HepG2 (cell line): Measurements from ENCODE around the gene TMEM258. TPM values are rescaled to one million over a fixed set of nuclear protein-coding genes. Genes with fewer than 3 reads are reported as not detected.

Source experiments
- AKAP8 ChIP-seq: sonication (generic); formaldehyde crosslinking; IDR thresholded peaks from 2 replicates; pipeline ENCODE4 v1.5.1; 2020; ENCODE audit warnings: mild to moderate bottlenecking, missing genetic modification reagents
- ESRRA ChIP-seq: sonication (generic); formaldehyde crosslinking; IDR thresholded peaks from 2 replicates; pipeline ENCODE4 v1.5.1; 2020; ENCODE audit warnings: mild to moderate bottlenecking, low read depth, missing genetic modification reagents
- KLF15 ChIP-seq: sonication (generic); formaldehyde crosslinking; IDR thresholded peaks from 2 replicates; pipeline ENCODE4 v1.8.1; 2023; ENCODE audit warnings: borderline replicate concordance, mild to moderate bottlenecking, inconsistent platforms, missing genetic modification reagents, mixed read lengths
- NCOA1 ChIP-seq: sonication (generic); formaldehyde crosslinking; IDR thresholded peaks from 2 replicates; pipeline ENCODE4 v1.9.0; 2021; ENCODE audit warnings: missing genetic modification reagents
- PRMT3 ChIP-seq: sonication (generic); formaldehyde crosslinking; IDR thresholded peaks from 2 replicates; pipeline ENCODE4 v1.8.1; 2022; ENCODE audit warnings: low read depth, mild to moderate bottlenecking, moderate library complexity, missing genetic modification reagents, borderline replicate concordance
- RELA ChIP-seq: sonication (generic); formaldehyde crosslinking; IDR thresholded peaks from 2 replicates; pipeline ENCODE4 v1.4.0; 2020; ENCODE audit warnings: missing genetic modification reagents
- ZNF121 ChIP-seq: sonication (generic); formaldehyde crosslinking; IDR thresholded peaks from 2 replicates; pipeline ENCODE4 v1.5.0; 2020; ENCODE audit warnings: mild to moderate bottlenecking, missing genetic modification reagents
- polyA plus RNA-seq, 8 experiments: library from polyadenylated mRNA; depleted of rRNA in 3 of 8; stranded (reverse) in 7 of 8; unstranded in 1 of 8; fragments of >200 nt; fragmentation: Illumina TruSeq in 4 of 8; extraction: Trizol in 4 of 8; gene quantifications; 2 replicates each; pipeline versions ENCODE4 v1.2.1 to v1.2.3, GENCODE V29; 2011 to 2016; ENCODE audit warnings: low read depth in 4 of 8, missing spikeins in 1 of 8, mixed read lengths in 1 of 8; ENCODE audit not compliant: insufficient read depth in 1 of 8
- total RNA-seq, 5 experiments: library from RNA; depleted of rRNA; stranded (reverse); fragments of >200 nt; fragmentation: Illumina TruSeq; extraction: Trizol; gene quantifications; 2 replicates each; pipeline ENCODE4 v1.2.3, GENCODE V29; 2016; ENCODE audit warnings: low read depth in 1 of 5
- TF ChIP-seq, protein P1 (sequence below): sonication (generic); formaldehyde crosslinking; IDR thresholded peaks from 2 replicates; pipeline ENCODE4 v1.4.0; 2020; ENCODE audit warnings: mild to moderate bottlenecking, missing genetic modification reagents, borderline replicate concordance
- TF ChIP-seq, protein P2 (sequence below): IDR thresholded peaks from 2 replicates; pipeline ENCODE4 v1.6.1; 2016; ENCODE audit warnings: mild to moderate bottlenecking, missing biosample characterization, missing genetic modification reagents
- TF ChIP-seq, protein P3 (sequence below), 2 experiments: sonication (generic) in 1 of 2; formaldehyde crosslinking in 1 of 2; IDR thresholded peaks; 2 replicates each; pipeline versions ENCODE4 v1.6.1 to v1.9.0; 2014 to 2022; ENCODE audit warnings: antibody characterized with exemption in 1 of 2, borderline replicate concordance in 1 of 2, inconsistent platforms in 1 of 2, low read depth in 1 of 2, missing genetic modification reagents in 1 of 2
- TF ChIP-seq, protein P4 (sequence below): sonication (generic); formaldehyde crosslinking; IDR thresholded peaks from 2 replicates; pipeline ENCODE4 v1.9.0; 2022; ENCODE audit warnings: missing genetic modification reagents, mild to moderate bottlenecking, borderline replicate concordance

Gene TMEM258
- total and polyA plus RNA-seq, 2 of the 13 experiments (the other 11 are each of a cell fraction or from before 2014, with no cell fraction given) = 175 to 424 TPM

DNA sequence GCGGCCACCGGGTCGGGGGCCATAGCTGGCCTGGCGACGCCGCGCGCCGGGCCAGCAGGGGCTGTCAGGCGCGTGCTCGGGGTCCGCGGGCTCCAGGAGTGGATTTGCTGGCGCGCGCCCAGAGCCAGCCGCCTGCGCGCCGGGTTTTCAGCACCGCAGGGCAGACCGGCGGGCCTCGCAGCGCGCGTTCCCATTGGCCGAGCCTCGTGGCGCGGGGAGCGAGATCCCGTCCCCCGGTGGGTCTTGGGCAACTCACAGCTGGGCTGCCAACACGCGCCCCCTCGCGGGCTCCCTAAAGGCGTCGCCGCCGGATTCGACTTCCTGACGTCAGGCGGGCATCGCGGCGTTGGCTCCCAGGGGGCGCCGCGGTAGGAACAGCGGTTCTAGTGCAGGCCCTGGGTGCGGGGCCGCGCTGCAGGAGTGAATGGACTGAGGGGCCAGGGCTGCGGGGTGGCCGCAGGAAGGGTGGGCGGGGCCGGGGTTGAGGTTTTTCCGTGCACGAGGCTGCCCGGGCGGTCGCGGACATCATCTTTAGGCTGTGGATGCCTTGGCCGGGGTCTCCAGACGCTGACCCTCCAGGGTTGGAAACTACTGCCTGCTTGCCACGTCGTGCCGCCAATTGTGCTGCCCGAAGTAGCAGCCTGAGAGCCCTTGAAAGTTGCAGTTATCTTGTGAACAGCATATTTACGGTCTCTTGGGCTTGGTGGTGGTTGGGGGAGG, 24.5 kb upstream of the TMEM258 start, which contains the start of gene FADS1 (continued):
- TF ChIP-seq, protein P1, sequence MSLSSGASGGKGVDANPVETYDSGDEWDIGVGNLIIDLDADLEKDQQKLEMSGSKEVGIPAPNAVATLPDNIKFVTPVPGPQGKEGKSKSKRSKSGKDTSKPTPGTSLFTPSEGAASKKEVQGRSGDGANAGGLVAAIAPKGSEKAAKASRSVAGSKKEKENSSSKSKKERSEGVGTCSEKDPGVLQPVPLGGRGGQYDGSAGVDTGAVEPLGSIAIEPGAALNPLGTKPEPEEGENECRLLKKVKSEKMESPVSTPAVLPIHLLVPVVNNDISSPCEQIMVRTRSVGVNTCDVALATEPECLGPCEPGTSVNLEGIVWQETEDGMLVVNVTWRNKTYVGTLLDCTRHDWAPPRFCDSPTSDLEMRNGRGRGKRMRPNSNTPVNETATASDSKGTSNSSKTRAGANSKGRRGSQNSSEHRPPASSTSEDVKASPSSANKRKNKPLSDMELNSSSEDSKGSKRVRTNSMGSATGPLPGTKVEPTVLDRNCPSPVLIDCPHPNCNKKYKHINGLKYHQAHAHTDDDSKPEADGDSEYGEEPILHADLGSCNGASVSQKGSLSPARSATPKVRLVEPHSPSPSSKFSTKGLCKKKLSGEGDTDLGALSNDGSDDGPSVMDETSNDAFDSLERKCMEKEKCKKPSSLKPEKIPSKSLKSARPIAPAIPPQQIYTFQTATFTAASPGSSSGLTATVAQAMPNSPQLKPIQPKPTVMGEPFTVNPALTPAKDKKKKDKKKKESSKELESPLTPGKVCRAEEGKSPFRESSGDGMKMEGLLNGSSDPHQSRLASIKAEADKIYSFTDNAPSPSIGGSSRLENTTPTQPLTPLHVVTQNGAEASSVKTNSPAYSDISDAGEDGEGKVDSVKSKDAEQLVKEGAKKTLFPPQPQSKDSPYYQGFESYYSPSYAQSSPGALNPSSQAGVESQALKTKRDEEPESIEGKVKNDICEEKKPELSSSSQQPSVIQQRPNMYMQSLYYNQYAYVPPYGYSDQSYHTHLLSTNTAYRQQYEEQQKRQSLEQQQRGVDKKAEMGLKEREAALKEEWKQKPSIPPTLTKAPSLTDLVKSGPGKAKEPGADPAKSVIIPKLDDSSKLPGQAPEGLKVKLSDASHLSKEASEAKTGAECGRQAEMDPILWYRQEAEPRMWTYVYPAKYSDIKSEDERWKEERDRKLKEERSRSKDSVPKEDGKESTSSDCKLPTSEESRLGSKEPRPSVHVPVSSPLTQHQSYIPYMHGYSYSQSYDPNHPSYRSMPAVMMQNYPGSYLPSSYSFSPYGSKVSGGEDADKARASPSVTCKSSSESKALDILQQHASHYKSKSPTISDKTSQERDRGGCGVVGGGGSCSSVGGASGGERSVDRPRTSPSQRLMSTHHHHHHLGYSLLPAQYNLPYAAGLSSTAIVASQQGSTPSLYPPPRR = peak; percentile 59; the same call in 1 of the 2 replicates
- TF ChIP-seq PRMT3 (peak; percentile 95), ZNF121 (peak; percentile 67; the same call in 1 of the 2 replicates), NCOA1 (CRISPR knock-in tag) (peak; percentile 76; the same call in 1 of the 2 replicates), KLF15 (CRISPR knock-in tag) (no peak), AKAP8 (CRISPR knock-in tag) (peak; percentile 92; the same call in 1 of the 2 replicates), RELA (CRISPR knock-in tag) (no peak), ESRRA (CRISPR knock-in tag) (peak; percentile 77; the same call in 1 of the 2 replicates)
- TF ChIP-seq, protein P2, sequence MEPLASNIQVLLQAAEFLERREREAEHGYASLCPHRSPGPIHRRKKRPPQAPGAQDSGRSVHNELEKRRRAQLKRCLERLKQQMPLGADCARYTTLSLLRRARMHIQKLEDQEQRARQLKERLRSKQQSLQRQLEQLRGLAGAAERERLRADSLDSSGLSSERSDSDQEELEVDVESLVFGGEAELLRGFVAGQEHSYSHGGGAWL (CRISPR knock-in tag) = peak; percentile 61
- TF ChIP-seq, protein P3, sequence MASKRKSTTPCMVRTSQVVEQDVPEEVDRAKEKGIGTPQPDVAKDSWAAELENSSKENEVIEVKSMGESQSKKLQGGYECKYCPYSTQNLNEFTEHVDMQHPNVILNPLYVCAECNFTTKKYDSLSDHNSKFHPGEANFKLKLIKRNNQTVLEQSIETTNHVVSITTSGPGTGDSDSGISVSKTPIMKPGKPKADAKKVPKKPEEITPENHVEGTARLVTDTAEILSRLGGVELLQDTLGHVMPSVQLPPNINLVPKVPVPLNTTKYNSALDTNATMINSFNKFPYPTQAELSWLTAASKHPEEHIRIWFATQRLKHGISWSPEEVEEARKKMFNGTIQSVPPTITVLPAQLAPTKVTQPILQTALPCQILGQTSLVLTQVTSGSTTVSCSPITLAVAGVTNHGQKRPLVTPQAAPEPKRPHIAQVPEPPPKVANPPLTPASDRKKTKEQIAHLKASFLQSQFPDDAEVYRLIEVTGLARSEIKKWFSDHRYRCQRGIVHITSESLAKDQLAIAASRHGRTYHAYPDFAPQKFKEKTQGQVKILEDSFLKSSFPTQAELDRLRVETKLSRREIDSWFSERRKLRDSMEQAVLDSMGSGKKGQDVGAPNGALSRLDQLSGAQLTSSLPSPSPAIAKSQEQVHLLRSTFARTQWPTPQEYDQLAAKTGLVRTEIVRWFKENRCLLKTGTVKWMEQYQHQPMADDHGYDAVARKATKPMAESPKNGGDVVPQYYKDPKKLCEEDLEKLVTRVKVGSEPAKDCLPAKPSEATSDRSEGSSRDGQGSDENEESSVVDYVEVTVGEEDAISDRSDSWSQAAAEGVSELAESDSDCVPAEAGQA (IDR thresholded peaks at IDR 0.05; ENCODE audit: low read depth) = peak; percentile 82
- TF ChIP-seq, protein P3 (CRISPR knock-in tag; IDR thresholded peaks at IDR 0.05; ENCODE audit: borderline replicate concordance) = no peak
- TF ChIP-seq, protein P4, sequence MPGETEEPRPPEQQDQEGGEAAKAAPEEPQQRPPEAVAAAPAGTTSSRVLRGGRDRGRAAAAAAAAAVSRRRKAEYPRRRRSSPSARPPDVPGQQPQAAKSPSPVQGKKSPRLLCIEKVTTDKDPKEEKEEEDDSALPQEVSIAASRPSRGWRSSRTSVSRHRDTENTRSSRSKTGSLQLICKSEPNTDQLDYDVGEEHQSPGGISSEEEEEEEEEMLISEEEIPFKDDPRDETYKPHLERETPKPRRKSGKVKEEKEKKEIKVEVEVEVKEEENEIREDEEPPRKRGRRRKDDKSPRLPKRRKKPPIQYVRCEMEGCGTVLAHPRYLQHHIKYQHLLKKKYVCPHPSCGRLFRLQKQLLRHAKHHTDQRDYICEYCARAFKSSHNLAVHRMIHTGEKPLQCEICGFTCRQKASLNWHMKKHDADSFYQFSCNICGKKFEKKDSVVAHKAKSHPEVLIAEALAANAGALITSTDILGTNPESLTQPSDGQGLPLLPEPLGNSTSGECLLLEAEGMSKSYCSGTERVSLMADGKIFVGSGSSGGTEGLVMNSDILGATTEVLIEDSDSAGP (CRISPR knock-in tag) = peak; percentile 89
